B cell (primary cell): Measurements from ENCODE around the gene CYP2W1. TPM values are rescaled to one million over a fixed set of nuclear protein-coding genes. Genes with fewer than 3 reads are reported as not detected.

Source experiments
- ATAC-seq: fragments of 200-7000 bp; cut with Tn5 transposase; one replicate; pipeline ENCODE4 v1.10.0; 2021; ENCODE audit warnings: low read depth, mild to moderate bottlenecking, moderate number of reproducible peaks, moderate library complexity
- CTCF ChIA-PET: fragments of 350-600 bp; sonication (Branson Sonifier 250); formaldehyde crosslinking; loops from one replicate; lab custom pipeline; 2021; ENCODE audit warnings: antibody characterized with exemption, inconsistent platforms; lab: Charles Lee
- POLR2A ChIA-PET: fragments of 350-600 bp; sonication (Branson Sonifier 250); formaldehyde crosslinking; loops from one replicate; lab custom pipeline; 2021; ENCODE audit warnings: antibody characterized with exemption; lab: Charles Lee
- DNase-seq: peaks from one replicate; pipeline ENCODE4 v3.0.0; 2013
- H2AFZ ChIP-seq: 2 replicates; pipeline ENCODE4 v1.6.1; 2012; ENCODE audit warnings: mild to moderate bottlenecking, low read depth, low read length; ENCODE audit not compliant: insufficient read depth, poor library complexity, severe bottlenecking
- H3K27ac ChIP-seq, 2 donors: 1 replicate in 1 of 2; 2 replicates in 1 of 2; pipeline ENCODE4 v1.5.1; 2012 to 2013; ENCODE audit warnings: low read length in 2 of 2, mild to moderate bottlenecking in 2 of 2, moderate library complexity in 1 of 2
- H3K27me3 ChIP-seq, 4 experiments: fragments of 200-600 bp in 1 of 4; sonication (generic) in 1 of 4; replicated peaks in 1 of 4; 1 replicate in 2 of 4; 2 replicates in 2 of 4; pipeline versions ENCODE4 v1.6.1 to v1.7.0; 2013 to 2016; ENCODE audit warnings: low read length in 3 of 4, mild to moderate bottlenecking in 2 of 4, mixed read lengths in 1 of 4, moderate library complexity in 1 of 4; ENCODE audit not compliant: insufficient read depth in 4 of 4, control insufficient read depth in 3 of 4; ENCODE audit errors: control extremely low read depth in 1 of 4
- H3K36me3 ChIP-seq, 2 experiments: replicated peaks in 1 of 2; 1 replicate in 1 of 2; 2 replicates in 1 of 2; pipeline versions ENCODE4 v1.6.1 to v1.7.1; 2013; ENCODE audit warnings: low read length in 1 of 2; ENCODE audit not compliant: insufficient read depth in 2 of 2, control insufficient read depth in 1 of 2; ENCODE audit errors: control extremely low read depth in 1 of 2, extremely low read depth in 1 of 2
- H3K4me1 ChIP-seq, 2 donors: fragments of 200-600 bp in 1 of 2; sonication (generic) in 1 of 2; 1 replicate in 1 of 2; 2 replicates in 1 of 2; pipeline versions ENCODE4 v1.5.1 to v1.6.1; 2013 to 2017; ENCODE audit warnings: low read length in 2 of 2; ENCODE audit not compliant: control insufficient read depth in 2 of 2, insufficient read depth in 2 of 2
- H3K4me2 ChIP-seq: replicated peaks from 2 replicates; pipeline ENCODE3; 2012; ENCODE audit warnings: mild to moderate bottlenecking, low read depth, low read length; ENCODE audit not compliant: poor library complexity, severe bottlenecking
- H3K4me3 ChIP-seq, 5 experiments: fragments of 200-600 bp in 1 of 5; sonication (generic) in 1 of 5; 1 replicate in 3 of 5; 2 replicates in 2 of 5; pipeline versions ENCODE4 v1.5.1 to v1.7.0; 2011 to 2016; ENCODE audit warnings: low read length in 4 of 5, mild to moderate bottlenecking in 4 of 5, low read depth in 2 of 5, control low read depth in 1 of 5, moderate library complexity in 1 of 5; ENCODE audit not compliant: insufficient read depth in 1 of 5; ENCODE audit errors: control extremely low read depth in 1 of 5, extremely low read depth in 1 of 5
- H3K79me2 ChIP-seq: fragments of 200-600 bp; sonication (generic); one replicate; pipeline ENCODE4 v1.6.0; 2016; ENCODE audit warnings: low read length; ENCODE audit not compliant: control insufficient read depth, insufficient read depth
- H3K9ac ChIP-seq: fragments of 200-600 bp; sonication (generic); 2 replicates; pipeline ENCODE4 v1.6.1; 2017; ENCODE audit warnings: mild to moderate bottlenecking, low read length, moderate library complexity
- H3K9me3 ChIP-seq, 3 donors: one replicate each; pipeline versions ENCODE4 v1.6.1 to v1.7.1; 2013; ENCODE audit warnings: low read length in 2 of 3; ENCODE audit not compliant: control insufficient read depth in 2 of 3, insufficient read depth in 1 of 3; ENCODE audit errors: control extremely low read depth in 1 of 3
- H4K20me1 ChIP-seq: 2 replicates; pipeline ENCODE4 v1.6.0; 2012; ENCODE audit warnings: mild to moderate bottlenecking, low read length; ENCODE audit not compliant: insufficient read depth, control insufficient read depth, poor library complexity, severe bottlenecking
- H3K27ac Mint-ChIP-seq: one replicate; pipeline ENCODE4 v1.8.0; 2021; ENCODE audit warnings: mixed read lengths
- H3K27me3 Mint-ChIP-seq: one replicate; pipeline ENCODE4 v1.8.0; 2021; ENCODE audit warnings: mixed read lengths
- H3K4me1 Mint-ChIP-seq: one replicate; pipeline ENCODE4 v1.8.0; 2021; ENCODE audit warnings: mixed read lengths
- H3K4me3 Mint-ChIP-seq: one replicate; pipeline ENCODE4 v1.8.0; 2021; ENCODE audit warnings: mixed read lengths
- H3K9me3 Mint-ChIP-seq: one replicate; pipeline ENCODE4 v1.8.0; 2022; ENCODE audit warnings: mixed read lengths; ENCODE audit not compliant: insufficient read depth
- CTCF ChIP-seq: fragments of 200-600 bp; IDR thresholded peaks from one replicate; pipeline ENCODE4 v1.8.0; 2022; ENCODE audit warnings: antibody characterized with exemption, mild to moderate bottlenecking
- EZH2 ChIP-seq: IDR thresholded peaks from 2 replicates; pipeline ENCODE4 v1.6.1; 2012; ENCODE audit warnings: borderline replicate concordance, low read depth, mild to moderate bottlenecking, moderate library complexity, low read length; ENCODE audit not compliant: insufficient read depth, poor library complexity, severe bottlenecking
- WGBS: methylation state at CpG from one replicate; pipeline ENCODE4 v1.1.5; 2013; ENCODE audit warnings: missing lambda C conversion rate; ENCODE audit not compliant: insufficient coverage; 5-methylcytosine and 5-hydroxymethylcytosine counted together
- intact Hi-C: fragments of 100-400 bp; cut with micrococcal nuclease; formaldehyde crosslinking; loops from one replicate; pipeline ENCODE4 v1.10.0; 2022
- polyA plus RNA-seq: library from polyadenylated mRNA; depleted of rRNA; stranded (reverse); fragments of >200 nt; gene quantifications from 2 replicates; pipeline ENCODE4 v1.2.3, GENCODE V29; 2012
- total RNA-seq, 2 donors: library from RNA; stranded (reverse); fragments of 120-200 nt in 1 of 2; gene quantifications; 1 replicate in 1 of 2; 2 replicates in 1 of 2; pipeline versions ENCODE4 v1.2.3 to v1.2.4, GENCODE V29; 2013 to 2022

Gene CYP2W1
- total and polyA plus RNA-seq, 2 donors (not counting 1 experiment from before 2014, with no cell fraction given) = not detected

- POLR2A ChIA-PET = interaction anchor here (0.6 to 3.1 kb wide), 5 partner anchors 21 to 171 kb away, joined by 4 to 15 read pairs (median 6); no protein-coding TSS in a partner anchor
- ATAC-seq = no peak
- H3K27ac Mint-ChIP-seq = peak overlapping the region; percentile 59
These were observed 14.7 kb downstream of the CYP2W1 start for GRCh38 chr7:997404-998395.

More at GRCh38 chr7:997404-998395, 14.7 kb downstream of the CYP2W1 start:
- no peaks in the 10 kb centered on the region for H3K79me2 ChIP-seq
- H3K9ac ChIP-seq = no peak overlapping the region
- no peaks in the 10 kb centered on the region for H3K9me3 Mint-ChIP-seq
- no peak overlapping the region for H3K4me3 ChIP-seq
- H2AFZ ChIP-seq = no peak overlapping the region
- DNase-seq = no peak
- peaks cover 0 to 8% (median 1%) of the 10 kb centered on the region in 4 experiments for H3K27me3 ChIP-seq
- no peaks in the 10 kb centered on the region for H3K9me3 ChIP-seq
- H3K4me3 Mint-ChIP-seq = no peak overlapping the region
- 96% methylated on average over 39 of the region's 45 CpGs for WGBS
- no peak overlapping the region for H3K4me2 ChIP-seq
- H3K27ac ChIP-seq = no peak overlapping the region
- peaks cover 0 to 22% of the 10 kb centered on the region in 2 donors for H3K4me1 ChIP-seq
- H3K27me3 Mint-ChIP-seq = no peaks in the 10 kb centered on the region
- CTCF ChIA-PET = interaction anchor here (8.4 to 10.9 kb wide), 2 partner anchors 64 to 179 kb away, joined by 138 to 496 read pairs; no protein-coding TSS in a partner anchor
- H3K36me3 ChIP-seq = peaks cover 0 to 11% of the 10 kb centered on the region in 2 experiments
- peaks cover 29% of the 10 kb centered on the region for H3K4me1 Mint-ChIP-seq
- TF ChIP-seq CTCF = peak; percentile 8
- TF ChIP-seq EZH2 = no peak
- peaks cover 15% of the 10 kb centered on the region for H4K20me1 ChIP-seq
- intact Hi-C loops = no loop called here
